Hematopoietic multipotent progenitor cell treated with erythropoietin and hydrocortisone succinate and interleukin-3 and kit ligand, for 15 days (in vitro differentiated cells): ENCODE measurements around the gene SORCS1.

Experiments
- DNase-seq: peaks from one replicate; pipeline ENCODE4 v3.0.0-alpha.2; 2015; ENCODE audit warnings: low spot score

SORCS1 gene

DNA sequence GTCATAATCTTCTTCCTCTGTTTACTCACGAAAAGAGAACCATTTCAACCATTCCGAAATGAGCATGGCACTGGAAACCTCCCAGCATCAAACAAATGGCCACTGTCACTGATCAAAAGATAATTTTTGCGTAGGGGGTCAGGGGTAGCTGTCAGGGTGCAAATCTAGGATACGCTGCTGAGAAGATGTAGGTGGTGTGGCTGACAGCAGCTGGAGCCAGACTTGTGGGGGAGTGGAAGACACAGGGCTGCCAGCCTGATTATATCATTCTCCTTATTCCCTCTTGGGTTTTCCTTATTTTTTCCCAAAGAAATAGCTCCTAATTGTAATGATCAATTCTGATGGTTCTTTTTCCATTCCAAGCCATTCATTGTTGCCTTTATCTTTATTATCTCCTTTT lies 266.1 kb downstream of the SORCS1 start:
- no peak for DNase-seq

- no peak for DNase-seq
These were observed 266.8 kb downstream of the SORCS1 start for GRCh38 chr10:106897719-106898118.

GRCh38 chr10:106894692-106895091 lies 269.8 kb downstream of the SORCS1 start:
- DNase-seq, result no peak

DNA sequence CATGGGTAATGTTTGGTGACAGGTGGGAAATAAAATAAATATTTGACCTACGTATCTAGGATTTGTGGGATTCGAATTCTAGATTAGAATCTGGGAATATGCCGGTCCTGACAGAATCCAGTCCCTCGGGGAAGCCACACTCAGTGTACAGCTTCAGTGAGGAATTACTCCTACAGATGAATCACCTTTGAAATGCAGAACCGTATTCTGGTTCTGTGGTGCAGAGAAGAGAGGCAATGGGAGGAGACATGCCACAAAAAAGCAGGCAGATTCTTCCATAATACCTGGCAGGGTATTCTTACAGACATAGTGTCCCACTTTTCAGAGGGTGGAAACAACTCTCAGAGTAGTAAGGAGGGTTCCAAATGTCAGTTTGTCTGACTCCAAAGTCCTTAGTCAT lies 286.9 kb downstream of the SORCS1 start:
- DNase-seq, result no peak

DNA sequence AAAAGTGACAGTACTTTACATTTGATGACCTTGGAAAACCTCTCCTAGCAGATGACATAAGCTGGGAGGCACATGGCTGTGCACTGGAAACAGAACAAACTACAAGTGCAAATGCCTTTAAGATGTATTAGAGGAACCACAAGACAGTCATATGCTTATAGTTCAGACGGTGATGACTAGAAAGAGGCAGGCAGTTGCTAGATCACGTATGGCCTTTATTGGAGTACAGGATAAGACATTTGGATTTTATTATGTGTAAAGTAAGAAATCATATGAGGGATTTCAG lies 290.0 kb downstream of the SORCS1 start:
- DNase-seq, result no peak

GRCh38 chr10:106873770-106874603 lies 290.5 kb downstream of the SORCS1 start:
- no peak for DNase-seq

- DNase-seq, result no peak
These were observed 292.3 kb downstream of the SORCS1 start for GRCh38 chr10:106872176-106872575.

GRCh38 chr10:106866244-106866845 lies 298.2 kb downstream of the SORCS1 start:
- DNase-seq, result no peak

- no peak for DNase-seq
These were observed 300.5 kb downstream of the SORCS1 start for GRCh38 chr10:106864031-106864430.

- no peak for DNase-seq
These were observed 301.0 kb downstream of the SORCS1 start for GRCh38 chr10:106863549-106863948.

GRCh38 chr10:106859892-106860652 lies 304.4 kb downstream of the SORCS1 start:
- DNase-seq, result no peak

GRCh38 chr10:106857728-106858127 lies 306.8 kb downstream of the SORCS1 start:
- no peak for DNase-seq

DNA sequence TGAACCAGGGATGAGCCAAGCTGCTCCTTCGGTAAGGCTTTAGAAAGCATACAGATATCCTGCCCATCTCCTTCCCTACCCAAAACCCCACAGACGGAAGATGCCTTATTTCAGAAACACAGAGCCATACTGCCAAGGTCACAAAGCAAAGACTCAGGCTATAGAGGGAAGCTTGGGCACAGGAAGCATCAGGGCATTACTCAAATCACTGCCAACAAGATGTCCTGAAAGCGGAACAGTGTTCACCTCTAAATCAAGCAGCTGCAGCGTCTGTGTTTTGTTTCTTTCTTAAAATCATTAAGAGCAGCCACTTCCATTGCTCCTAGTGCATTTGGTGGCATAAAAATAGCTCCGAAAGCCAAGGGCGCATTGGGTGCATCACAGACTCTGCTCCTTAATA lies 307.3 kb downstream of the SORCS1 start:
- DNase-seq, result no peak

DNA sequence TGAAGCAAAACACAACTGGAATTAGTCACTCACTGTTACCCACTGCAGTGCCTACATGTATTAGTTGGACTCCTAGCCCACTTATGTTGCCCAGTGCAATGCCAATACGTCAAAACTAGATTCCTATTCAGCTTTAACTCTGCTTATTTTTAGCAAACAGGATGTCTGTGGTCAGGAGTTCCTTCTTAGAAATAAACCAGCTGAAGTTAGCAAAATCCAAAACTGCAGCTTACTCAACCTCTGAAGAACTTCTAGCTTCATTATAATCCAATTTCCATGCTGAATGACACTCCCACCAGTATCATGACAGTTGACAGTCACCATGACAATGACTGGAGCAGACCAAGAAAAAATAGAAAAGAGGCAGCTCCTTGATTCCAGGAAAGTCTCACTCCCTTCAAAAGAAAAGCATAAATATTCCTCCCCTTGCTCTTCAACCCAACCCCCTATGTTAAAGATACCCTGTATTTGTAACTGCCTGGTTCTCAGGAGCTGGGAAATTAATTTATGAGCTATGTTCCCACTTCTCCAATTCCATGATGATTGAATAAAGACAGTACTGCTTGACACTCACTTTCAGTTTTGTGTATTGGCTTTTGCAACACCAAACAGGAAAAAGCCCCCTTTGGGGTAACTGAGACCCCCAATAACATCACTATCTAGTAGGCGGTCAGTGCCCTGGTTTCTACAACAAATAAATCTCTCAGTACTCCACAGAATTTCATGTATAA lies 327.4 kb downstream of the SORCS1 start:
- no peak for DNase-seq

GRCh38 chr10:106832846-106833245 lies 331.7 kb downstream of the SORCS1 start:
- DNase-seq, result no peak

- no peak for DNase-seq
These were observed 334.0 kb downstream of the SORCS1 start for GRCh38 chr10:106830471-106830870.

DNA sequence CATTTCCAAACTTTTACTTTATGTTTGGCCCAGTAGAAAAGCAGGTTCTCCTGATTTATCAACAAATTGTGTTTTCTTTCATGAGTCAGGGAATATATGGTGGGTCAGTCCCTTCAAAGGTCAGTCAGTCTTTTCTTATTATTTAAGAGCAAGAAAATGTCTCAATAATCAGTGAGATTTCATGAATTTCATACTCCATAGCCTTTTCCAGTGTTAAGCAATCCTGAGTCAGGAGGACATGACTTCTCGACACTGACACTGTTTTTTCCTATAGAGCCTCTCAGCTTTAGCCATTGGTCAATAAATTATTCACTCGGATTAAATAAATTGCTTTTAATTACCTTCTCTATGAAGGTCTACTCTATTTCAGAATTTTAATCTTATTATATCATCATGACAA lies 334.5 kb downstream of the SORCS1 start:
- DNase-seq, result no peak

GRCh38 chr10:106826716-106827115 lies 337.8 kb downstream of the SORCS1 start:
- DNase-seq, result no peak

DNA sequence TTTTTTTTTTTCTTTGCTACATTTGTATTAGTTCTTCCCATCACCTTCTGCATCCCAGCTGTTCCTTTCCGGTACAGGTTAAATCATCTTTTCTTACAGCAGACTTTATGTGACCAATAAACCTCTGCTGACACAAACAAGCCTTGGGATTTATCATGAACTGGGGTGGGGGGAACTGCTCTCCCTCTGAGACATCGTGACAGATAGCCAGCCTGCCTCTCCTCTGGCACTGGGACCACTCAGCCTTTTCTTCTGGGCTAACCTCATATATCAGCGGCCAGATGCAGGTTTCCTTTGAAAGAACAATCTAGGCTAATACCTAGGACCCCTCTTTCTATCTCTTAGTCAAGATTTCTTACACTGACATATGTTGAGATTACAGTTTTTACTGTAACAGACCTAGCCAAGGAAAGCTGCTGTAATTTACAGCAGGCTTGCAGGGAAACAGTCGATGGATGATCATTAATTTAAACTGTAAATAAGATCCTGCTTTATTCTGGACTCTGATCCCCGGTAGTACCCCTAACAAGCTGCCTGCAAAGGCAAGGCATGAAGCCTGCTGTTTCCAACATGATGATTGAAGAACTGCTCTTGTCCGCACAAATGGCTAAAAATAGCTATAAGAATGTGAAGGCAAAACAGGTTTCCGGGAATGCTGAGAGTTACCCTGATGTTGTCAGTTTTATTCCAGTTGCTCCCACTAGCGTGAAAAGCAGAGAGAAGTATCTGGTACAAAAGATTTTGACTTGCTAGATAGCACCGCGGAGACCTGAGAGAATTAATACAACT lies 338.7 kb downstream of the SORCS1 start:
- DNase-seq, result no peak

DNA sequence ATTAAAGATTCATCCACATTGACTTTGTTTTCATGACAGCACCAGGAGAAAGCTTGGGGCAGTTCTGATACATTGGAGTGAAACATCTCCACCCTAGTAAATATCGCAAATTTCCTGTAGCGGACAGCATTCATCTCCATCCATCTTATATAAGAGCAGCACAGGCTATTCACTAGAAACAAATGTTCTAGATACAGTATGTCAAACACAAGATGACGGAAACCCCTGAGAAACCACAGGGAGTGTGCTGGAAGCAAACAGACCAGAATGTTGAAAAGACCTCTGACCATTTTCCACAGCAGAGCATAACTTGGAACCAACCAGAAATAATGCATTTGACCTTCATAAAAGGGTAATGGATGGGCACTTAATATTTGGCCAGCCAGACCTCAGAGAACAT lies 343.9 kb downstream of the SORCS1 start:
- no peak for DNase-seq

GRCh38 chr10:106819490-106819889 lies 345.0 kb downstream of the SORCS1 start:
- DNase-seq, result no peak
